ENCODE measurements around the gene S1PR4.
A peak's percentile ranks its signal among the peaks of the same experiment; 100 is the strongest.
"Not testable (repeated sequence)": the region's sequence is repeated elsewhere in the genome, so short reads cannot be mapped to it uniquely, and the experiment has no call there.

The S1PR4 gene

DNA sequence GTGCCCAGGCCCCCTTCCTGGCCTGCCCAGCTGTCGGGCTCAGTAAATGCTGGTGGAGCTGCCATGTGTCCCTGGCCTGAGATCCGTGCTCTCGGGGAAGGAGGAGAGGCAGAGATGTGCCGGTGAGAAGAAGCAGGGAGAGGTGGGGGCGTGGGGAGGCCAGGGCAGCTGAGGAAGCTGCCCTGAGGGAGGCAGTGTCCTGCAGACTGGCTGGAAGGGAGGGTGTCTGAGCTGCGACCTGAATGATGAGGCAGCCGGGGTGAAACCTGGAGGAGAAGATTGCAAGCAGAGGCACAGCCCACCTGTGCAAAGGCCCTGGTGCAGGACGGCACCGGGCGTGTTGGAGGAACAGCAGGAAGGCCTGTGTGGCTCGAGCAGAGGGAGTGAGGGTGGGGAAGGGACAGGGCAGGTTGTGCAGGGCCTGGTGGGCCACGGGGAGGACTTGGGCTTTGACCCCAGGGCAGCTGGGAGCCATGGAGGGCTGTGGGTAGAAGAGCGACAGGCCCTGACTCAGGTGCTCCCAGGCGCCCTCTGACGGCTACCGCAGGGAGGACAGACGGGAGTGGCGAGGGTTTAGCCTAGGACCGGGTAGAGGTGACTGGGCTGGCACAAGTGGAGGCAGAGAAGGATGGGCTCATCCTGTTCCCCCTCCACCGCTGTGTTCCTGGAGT is 31.9 kb downstream of the S1PR4 start:
- TF ChIP-seq, protein P1, sequence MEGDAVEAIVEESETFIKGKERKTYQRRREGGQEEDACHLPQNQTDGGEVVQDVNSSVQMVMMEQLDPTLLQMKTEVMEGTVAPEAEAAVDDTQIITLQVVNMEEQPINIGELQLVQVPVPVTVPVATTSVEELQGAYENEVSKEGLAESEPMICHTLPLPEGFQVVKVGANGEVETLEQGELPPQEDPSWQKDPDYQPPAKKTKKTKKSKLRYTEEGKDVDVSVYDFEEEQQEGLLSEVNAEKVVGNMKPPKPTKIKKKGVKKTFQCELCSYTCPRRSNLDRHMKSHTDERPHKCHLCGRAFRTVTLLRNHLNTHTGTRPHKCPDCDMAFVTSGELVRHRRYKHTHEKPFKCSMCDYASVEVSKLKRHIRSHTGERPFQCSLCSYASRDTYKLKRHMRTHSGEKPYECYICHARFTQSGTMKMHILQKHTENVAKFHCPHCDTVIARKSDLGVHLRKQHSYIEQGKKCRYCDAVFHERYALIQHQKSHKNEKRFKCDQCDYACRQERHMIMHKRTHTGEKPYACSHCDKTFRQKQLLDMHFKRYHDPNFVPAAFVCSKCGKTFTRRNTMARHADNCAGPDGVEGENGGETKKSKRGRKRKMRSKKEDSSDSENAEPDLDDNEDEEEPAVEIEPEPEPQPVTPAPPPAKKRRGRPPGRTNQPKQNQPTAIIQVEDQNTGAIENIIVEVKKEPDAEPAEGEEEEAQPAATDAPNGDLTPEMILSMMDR (IDR thresholded peaks at IDR 0.05; ENCODE audit: low read depth, low read length), result peak; percentile 84
- no peak overlapping the region for H3K4me3 ChIP-seq (ENCODE audit: low read depth, low read length)
- DNase-seq (ENCODE audit: low read depth, low spot score), result peak; percentile 15
- in situ Hi-C loops (cut with HindIII; ENCODE audit: low sequenced_read_pairs), result no loop called here

DNA sequence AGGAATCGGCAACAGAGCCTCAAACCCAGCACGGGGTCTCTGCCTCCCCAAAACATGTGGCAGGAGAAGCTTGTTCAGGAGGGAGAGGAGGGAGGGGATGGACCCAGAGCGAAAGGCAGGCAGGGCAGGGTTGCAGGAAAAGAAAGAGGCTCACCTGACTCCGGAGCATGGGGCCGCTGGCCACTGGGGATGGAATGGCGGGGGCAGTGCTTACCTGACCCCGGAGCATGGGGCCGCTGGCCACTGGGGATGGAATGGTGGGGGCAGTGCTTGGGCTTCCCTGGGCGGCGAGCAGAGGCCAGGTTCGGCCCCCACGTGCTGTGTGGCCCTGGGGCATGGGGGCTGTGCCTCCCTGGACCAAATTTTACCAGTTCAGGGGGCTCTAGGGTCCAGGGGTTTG is 32.6 kb downstream of the S1PR4 start:
- in situ Hi-C loops (cut with HindIII; ENCODE audit: low sequenced_read_pairs), result no loop called here
- no peak for DNase-seq (ENCODE audit: low read depth, low spot score)
- TF ChIP-seq, protein P1 (IDR thresholded peaks at IDR 0.05; ENCODE audit: low read depth, low read length), result no peak
- no peak overlapping the region for H3K4me3 ChIP-seq (ENCODE audit: low read depth, low read length)

GRCh38 chr19:3213159-3213558 is 34.6 kb downstream of the S1PR4 start:
- H3K4me3 ChIP-seq (ENCODE audit: low read depth, low read length), result no peak overlapping the region
- TF ChIP-seq, protein P1 (IDR thresholded peaks at IDR 0.05; ENCODE audit: low read depth, low read length), result no peak
- DNase-seq (ENCODE audit: low read depth, low spot score), result no peak
- in situ Hi-C loops (cut with HindIII; ENCODE audit: low sequenced_read_pairs), result no loop called here

- TF ChIP-seq, protein P1 (IDR thresholded peaks at IDR 0.05; ENCODE audit: low read depth, low read length), result no peak
- in situ Hi-C loops (cut with HindIII; ENCODE audit: low sequenced_read_pairs), result no loop called here
- DNase-seq (ENCODE audit: low read depth, low spot score), result no peak
- H3K4me3 ChIP-seq (ENCODE audit: low read depth, low read length), result no peak overlapping the region
Observed at GRCh38 chr19:3216874-3217273, 38.3 kb downstream of the S1PR4 start.

GRCh38 chr19:3220576-3220975 is 42.0 kb downstream of the S1PR4 start:
- H3K4me3 ChIP-seq (ENCODE audit: low read depth, low read length), result no peak overlapping the region
- no peak for DNase-seq (ENCODE audit: low read depth, low spot score)
- in situ Hi-C loops (cut with HindIII; ENCODE audit: low sequenced_read_pairs), result no loop called here
- TF ChIP-seq, protein P1 (IDR thresholded peaks at IDR 0.05; ENCODE audit: low read depth, low read length), result no peak

- H3K4me3 ChIP-seq (ENCODE audit: low read depth, low read length); in situ Hi-C loops (cut with HindIII; ENCODE audit: low sequenced_read_pairs); DNase-seq (ENCODE audit: low read depth, low spot score): not testable (repeated sequence)
Observed at GRCh38 chr19:3221576-3221975, 43.0 kb downstream of the S1PR4 start.

GRCh38 chr19:3222709-3223108 is 44.1 kb downstream of the S1PR4 start:
- DNase-seq (ENCODE audit: low read depth, low spot score), result no peak
- in situ Hi-C loops (cut with HindIII; ENCODE audit: low sequenced_read_pairs), result no loop called here
- TF ChIP-seq, protein P1 (IDR thresholded peaks at IDR 0.05; ENCODE audit: low read depth, low read length), result no peak
- no peak overlapping the region for H3K4me3 ChIP-seq (ENCODE audit: low read depth, low read length)
